ENCODE results near the gene GRM8.

Gene GRM8

GRCh38 chr7:126804604-126805003 is 448.1 kb downstream of the GRM8 start:
- DNase-seq, result no peak

GRCh38 chr7:126803990-126804389 is 448.8 kb downstream of the GRM8 start:
- DNase-seq, result no peak

GRCh38 chr7:126803060-126803665 is 449.6 kb downstream of the GRM8 start:
- DNase-seq, result peak in 1 of 2 donors; percentile 6

- DNase-seq, result no peak
These were observed 451.0 kb downstream of the GRM8 start for GRCh38 chr7:126801733-126802132.

GRCh38 chr7:126799541-126799940 is 453.2 kb downstream of the GRM8 start:
- DNase-seq, result no peak

- DNase-seq, result peak; percentile 14 to 86
These were observed 460.2 kb downstream of the GRM8 start for GRCh38 chr7:126792521-126792920.

- peak in 1 of 2 donors; percentile 9 for DNase-seq
These were observed 461.4 kb downstream of the GRM8 start for GRCh38 chr7:126791306-126791705.

GRCh38 chr7:126790763-126791162 is 462.0 kb downstream of the GRM8 start:
- DNase-seq, result no peak

- no peak for DNase-seq
These were observed 469.1 kb downstream of the GRM8 start for GRCh38 chr7:126783613-126784012.

- DNase-seq, result no peak
These were observed 471.7 kb downstream of the GRM8 start for GRCh38 chr7:126780993-126781392.

- no peak for DNase-seq
These were observed 474.6 kb downstream of the GRM8 start for GRCh38 chr7:126778101-126778500.

GRCh38 chr7:126776498-126776897 is 476.2 kb downstream of the GRM8 start:
- no peak for DNase-seq

GRCh38 chr7:126774077-126774476 is 478.7 kb downstream of the GRM8 start:
- no peak for DNase-seq

- no peak for DNase-seq
These were observed 483.9 kb downstream of the GRM8 start for GRCh38 chr7:126768836-126769235.

- DNase-seq, result no peak
These were observed 491.7 kb downstream of the GRM8 start for GRCh38 chr7:126760914-126761577.

GRCh38 chr7:126755381-126755780 is 497.4 kb downstream of the GRM8 start:
- DNase-seq, result no peak

GRCh38 chr7:126750207-126750911 is 502.4 kb downstream of the GRM8 start:
- DNase-seq, result no peak

- no peak for DNase-seq
These were observed 523.8 kb downstream of the GRM8 start for GRCh38 chr7:126728967-126729366.

GRCh38 chr7:126727930-126728391 is 524.8 kb downstream of the GRM8 start:
- no peak for DNase-seq

GRCh38 chr7:126723966-126724544 is 528.7 kb downstream of the GRM8 start:
- no peak for DNase-seq

GRCh38 chr7:126720232-126720631 is 532.5 kb downstream of the GRM8 start:
- DNase-seq, result no peak

- no peak for DNase-seq
These were observed 534.3 kb downstream of the GRM8 start for GRCh38 chr7:126718419-126718818.

GRCh38 chr7:126716321-126716720 is 536.4 kb downstream of the GRM8 start:
- DNase-seq, result no peak

- DNase-seq, result no peak
These were observed 537.7 kb downstream of the GRM8 start for GRCh38 chr7:126715076-126715475.

Measured in hippocampal formation (tissue), 2 donors.